Measurements from ENCODE around the gene ZNHIT3.
"Not testable (repeated sequence)": the region's sequence is repeated elsewhere in the genome, so short reads cannot be mapped to it uniquely, and the experiment has no call there.

ZNHIT3 gene

GRCh38 chr17:36486204-36487194 lies at the start of gene ZNHIT3:
Gene ZNHIT3 (plus strand): TSS chr17:36486681. CDS start chr17:36486700, 19 bp downstream.
- in situ Hi-C loops (cut with MboI; ENCODE audit: low sequenced_read_pairs): loop anchor here (10.0 to 25.0 kb wide), 2 partner anchors 324 to 512 kb away; no protein-coding TSS in a partner anchor

- in situ Hi-C loops (cut with MboI; ENCODE audit: low sequenced_read_pairs): not testable (repeated sequence)
Measured at GRCh38 chr17:36441792-36442191, 44.7 kb upstream of the ZNHIT3 start.

GRCh38 chr17:36443777-36444176 lies 42.7 kb upstream of the ZNHIT3 start:
- in situ Hi-C loops (cut with MboI; ENCODE audit: low sequenced_read_pairs): no loop called here

GRCh38 chr17:36449997-36450396 lies 36.5 kb upstream of the ZNHIT3 start:
- in situ Hi-C loops (cut with MboI; ENCODE audit: low sequenced_read_pairs): not testable (repeated sequence)

GRCh38 chr17:36452888-36453287 lies 33.6 kb upstream of the ZNHIT3 start:
- in situ Hi-C loops (cut with MboI; ENCODE audit: low sequenced_read_pairs): not testable (repeated sequence)

GRCh38 chr17:36457701-36458100 lies 28.8 kb upstream of the ZNHIT3 start:
- in situ Hi-C loops (cut with MboI; ENCODE audit: low sequenced_read_pairs): not testable (repeated sequence)

GRCh38 chr17:36459045-36459444 lies 27.4 kb upstream of the ZNHIT3 start:
- in situ Hi-C loops (cut with MboI; ENCODE audit: low sequenced_read_pairs): no loop called here

- in situ Hi-C loops (cut with MboI; ENCODE audit: low sequenced_read_pairs): no loop called here
Measured at GRCh38 chr17:36459601-36460000, 26.9 kb upstream of the ZNHIT3 start.

- in situ Hi-C loops (cut with MboI; ENCODE audit: low sequenced_read_pairs): no loop called here
Measured at GRCh38 chr17:36460265-36460937, 26.1 kb upstream of the ZNHIT3 start.

- in situ Hi-C loops (cut with MboI; ENCODE audit: low sequenced_read_pairs): no loop called here
Measured at GRCh38 chr17:36461330-36462110, 25.0 kb upstream of the ZNHIT3 start.

GRCh38 chr17:36463916-36464764 lies 22.3 kb upstream of the ZNHIT3 start:
- in situ Hi-C loops (cut with MboI; ENCODE audit: low sequenced_read_pairs): no loop called here

- in situ Hi-C loops (cut with MboI; ENCODE audit: low sequenced_read_pairs): no loop called here
Measured at GRCh38 chr17:36464765-36465088, 21.8 kb upstream of the ZNHIT3 start.

- in situ Hi-C loops (cut with MboI; ENCODE audit: low sequenced_read_pairs): no loop called here
Measured at GRCh38 chr17:36468903-36469635, 17.4 kb upstream of the ZNHIT3 start.

- in situ Hi-C loops (cut with MboI; ENCODE audit: low sequenced_read_pairs): no loop called here
Measured at GRCh38 chr17:36469733-36470132, 16.7 kb upstream of the ZNHIT3 start.

GRCh38 chr17:36470499-36470898 lies 16.0 kb upstream of the ZNHIT3 start:
- in situ Hi-C loops (cut with MboI; ENCODE audit: low sequenced_read_pairs): no loop called here

- in situ Hi-C loops (cut with MboI; ENCODE audit: low sequenced_read_pairs): no loop called here
Measured at GRCh38 chr17:36474571-36474970, 11.9 kb upstream of the ZNHIT3 start.

- in situ Hi-C loops (cut with MboI; ENCODE audit: low sequenced_read_pairs): loop anchor here (25.0 kb wide), 1 partner anchor 313 kb away; no protein-coding TSS in a partner anchor
Measured at GRCh38 chr17:36475346-36475970, 11.0 kb upstream of the ZNHIT3 start.

- in situ Hi-C loops (cut with MboI; ENCODE audit: low sequenced_read_pairs): loop anchor here (10.0 to 25.0 kb wide), 2 partner anchors 320 to 507 kb away; no protein-coding TSS in a partner anchor
Measured at GRCh38 chr17:36481829-36482228, 4.7 kb upstream of the ZNHIT3 start.

Data from HL-60/S4 treated with retinoic acid at 250 ng/mL for 4 days and 3 days (cell line).